ENCODE data around the gene SPO11. TPM values are rescaled to one million over a fixed set of nuclear protein-coding genes. Genes with fewer than 3 reads are reported as not detected.
"Not testable (repeated sequence)": the region's sequence is repeated elsewhere in the genome, so short reads cannot be mapped to it uniquely, and the experiment has no call there.

The SPO11 gene
- total RNA-seq, 1 experiment from 2014 or later, result not detected

- Histone ChIP-seq H3K4ac (ENCODE audit: low read depth, low read length) (no peak overlapping the region), H2BK5ac (ENCODE audit: insufficient read length, low read length) (no peak overlapping the region), H2AFZ (ENCODE audit: low read length) (no peak overlapping the region), H2AK5ac (ENCODE audit: insufficient read length, low read length) (no peak overlapping the region), H3K9me3 (ENCODE audit: control insufficient read depth, low read depth, low read length) (no peaks in the 10 kb centered on the region), H3K23ac (ENCODE audit: insufficient read length, low read depth, low read length) (no peak overlapping the region), H3K14ac (ENCODE audit: insufficient read depth, low read length) (no peak overlapping the region), H3K9ac (ENCODE audit: extremely low read depth, insufficient read length, low read length) (no peak overlapping the region), H4K8ac (replicated peaks; ENCODE audit: insufficient read length, low read depth, low read length) (no peak overlapping the region), H3T11ph (ENCODE audit: low read length) (no peak overlapping the region), H2BK20ac (ENCODE audit: low read depth, low read length, poor library complexity, severe bottlenecking) (no peak overlapping the region), H2BK12ac (ENCODE audit: insufficient read length, low read depth, low read length) (no peak overlapping the region), H3K27ac (ENCODE audit: insufficient read length, low read depth, low read length) (no peak overlapping the region), H2BK15ac (ENCODE audit: low read depth, low read length) (no peak overlapping the region), H3K56ac (ENCODE audit: insufficient read length, low read depth, low read length) (no peak overlapping the region), H2BK120ac (ENCODE audit: low read depth, low read length, poor library complexity, severe bottlenecking) (no peak overlapping the region), H3K4me1 (ENCODE audit: insufficient read depth, low read length) (no peaks in the 10 kb centered on the region), H3K79me2 (ENCODE audit: insufficient read depth, low read length) (peaks cover 20% of the 10 kb centered on the region; the same call in 1 of the 2 replicates), H4K91ac (ENCODE audit: insufficient read length, low read depth, low read length) (no peak overlapping the region), H3K23me2 (ENCODE audit: insufficient read length, low read depth, low read length, poor library complexity, severe bottlenecking) (peaks cover 5% of the 10 kb centered on the region), H4K20me1 (ENCODE audit: control insufficient read depth, insufficient read depth, insufficient read length) (no peaks in the 10 kb centered on the region), H3K18ac (ENCODE audit: insufficient read length, low read depth, low read length) (no peak overlapping the region), H3K4me2 (ENCODE audit: insufficient read depth, insufficient read length, low read length) (no peak overlapping the region), H3K79me1 (ENCODE audit: insufficient read depth, low read depth, low read length, poor library complexity, severe bottlenecking) (peaks cover 6% of the 10 kb centered on the region), H3K27me3 (ENCODE audit: insufficient read depth, low read length) (no peaks in the 10 kb centered on the region), H4K5ac (ENCODE audit: insufficient read length, low read depth, low read length) (no peak overlapping the region)
- Mint-ChIP-seq H3K9me3 (peaks cover 0 to 3% of the 10 kb centered on the region in 2 experiments; a peak in 1 of 5 replicates), H3K27ac (no peak overlapping the region), H3K27me3 (ENCODE audit: low read depth) (peaks cover 4% of the 10 kb centered on the region), H3K36me3 (ENCODE audit: insufficient read depth in 1 of 3, low read depth in 3 of 3) (peaks cover 12 to 32% (median 23%) of the 10 kb centered on the region in 3 experiments; a peak in 6 of 7 replicates), H3K4me3 (peak overlapping the region; percentile 48 to 70; a peak in 4 of 5 replicates), H3K4me1 (peaks cover 8% of the 10 kb centered on the region in 2 experiments)
- TF ChIP-seq CTCF (conservative IDR thresholded peaks at IDR 0.05), result no peak
- DNase-seq, result no peak
- no CpG with 5 or more reads among the region's 16 CpGs for WGBS (ENCODE audit: extremely low coverage, insufficient read length, low lambda C conversion rate)
Observed at GRCh38 chr20:57350081-57350710, 20.6 kb downstream of the SPO11 start.

- not testable (repeated sequence) for H2AFZ ChIP-seq (ENCODE audit: low read length)
- WGBS (ENCODE audit: extremely low coverage, insufficient read length, low lambda C conversion rate), result no CpG with 5 or more reads among the region's 24 CpGs
Observed at GRCh38 chr20:57350726-57351041, 21.1 kb downstream of the SPO11 start.

More at GRCh38 chr20:57350726-57351041, 21.1 kb downstream of the SPO11 start:
- not testable (repeated sequence) for H2BK120ac ChIP-seq (ENCODE audit: low read depth, low read length, poor library complexity, severe bottlenecking); H3T11ph ChIP-seq (ENCODE audit: low read length); H4K8ac ChIP-seq (replicated peaks; ENCODE audit: insufficient read length, low read depth, low read length); H2BK12ac ChIP-seq (ENCODE audit: insufficient read length, low read depth, low read length); H3K56ac ChIP-seq (ENCODE audit: insufficient read length, low read depth, low read length); H3K27me3 ChIP-seq (ENCODE audit: insufficient read depth, low read length); H2BK5ac ChIP-seq (ENCODE audit: insufficient read length, low read length); H3K9me3 Mint-ChIP-seq; H4K20me1 ChIP-seq (ENCODE audit: control insufficient read depth, insufficient read depth, insufficient read length); H4K91ac ChIP-seq (ENCODE audit: insufficient read length, low read depth, low read length); DNase-seq; H3K4ac ChIP-seq (ENCODE audit: low read depth, low read length); H3K23me2 ChIP-seq (ENCODE audit: insufficient read length, low read depth, low read length, poor library complexity, severe bottlenecking); H3K23ac ChIP-seq (ENCODE audit: insufficient read length, low read depth, low read length); H3K4me1 ChIP-seq (ENCODE audit: insufficient read depth, low read length); H3K9ac ChIP-seq (ENCODE audit: extremely low read depth, insufficient read length, low read length); H3K18ac ChIP-seq (ENCODE audit: insufficient read length, low read depth, low read length); H3K27ac Mint-ChIP-seq; H2BK20ac ChIP-seq (ENCODE audit: low read depth, low read length, poor library complexity, severe bottlenecking); H3K27me3 Mint-ChIP-seq (ENCODE audit: low read depth); H3K4me1 Mint-ChIP-seq; H4K5ac ChIP-seq (ENCODE audit: insufficient read length, low read depth, low read length); H3K79me1 ChIP-seq (ENCODE audit: insufficient read depth, low read depth, low read length, poor library complexity, severe bottlenecking); H2AK5ac ChIP-seq (ENCODE audit: insufficient read length, low read length); H3K9me3 ChIP-seq (ENCODE audit: control insufficient read depth, low read depth, low read length); H3K27ac ChIP-seq (ENCODE audit: insufficient read length, low read depth, low read length); H2BK15ac ChIP-seq (ENCODE audit: low read depth, low read length)
- H3K79me2 ChIP-seq (ENCODE audit: insufficient read depth, low read length), result peaks cover 20% of the 10 kb centered on the region; the same call in 1 of the 2 replicates
- Mint-ChIP-seq H3K36me3 (ENCODE audit: insufficient read depth in 1 of 3, low read depth in 3 of 3) (peaks cover 14 to 32% (median 27%) of the 10 kb centered on the region in 3 experiments), H3K4me3 (peak overlapping the region; percentile 91 to 95)
- H3K4me2 ChIP-seq (ENCODE audit: insufficient read depth, insufficient read length, low read length), result peak overlapping the region; percentile 89
- peak overlapping the region; percentile 79; the same call in 1 of the 2 replicates for H3K14ac ChIP-seq (ENCODE audit: insufficient read depth, low read length)

All from H9 (cell line).